H1 (cell line): ENCODE data around the gene CCSER2. TPM values are rescaled to one million over a fixed set of nuclear protein-coding genes. Genes with fewer than 3 reads are reported as not detected.

Experiments
- BRCA1 ChIP-seq: IDR thresholded peaks from 2 replicates; pipeline ENCODE4 v1.6.1; 2012; ENCODE audit warnings: low read depth, low read length, improper control_type of control experiment
- CBX5 ChIP-seq: fragments of 300-800, 300-1000 bp; sonication (generic); IDR thresholded peaks from 2 replicates; pipeline ENCODE4 v1.7.1; 2016; ENCODE audit warnings: antibody characterized with exemption, low read length, low read depth
- CEBPB ChIP-seq: IDR thresholded peaks from 2 replicates; pipeline ENCODE4 v1.6.1; 2012; ENCODE audit warnings: low read depth, low read length
- CHD7 ChIP-seq: fragments of 300-600 bp; sonication (generic); IDR thresholded peaks from 2 replicates; pipeline ENCODE4 v1.7.1; 2012; ENCODE audit warnings: low read length, moderate library complexity, mild to moderate bottlenecking, inconsistent platforms; ENCODE audit not compliant: insufficient replicate concordance
- EP300 ChIP-seq, 2 experiments: IDR thresholded peaks; 1 replicate in 1 of 2; 2 replicates in 1 of 2; pipeline ENCODE4 v1.6.1; 2011 to 2012; ENCODE audit warnings: low read depth in 2 of 2, low read length in 2 of 2, mild to moderate bottlenecking in 2 of 2, borderline replicate concordance in 1 of 2, inconsistent platforms in 1 of 2, moderate library complexity in 1 of 2
- MAFK ChIP-seq: IDR thresholded peaks from 2 replicates; pipeline ENCODE4 v1.6.1; 2012; ENCODE audit warnings: low read depth, mild to moderate bottlenecking, improper control_type of control experiment, low read length
- NRF1 ChIP-seq: IDR thresholded peaks from 2 replicates; pipeline ENCODE4 v1.6.1; 2011; ENCODE audit warnings: mild to moderate bottlenecking, low read depth, low read length, improper control_type of control experiment
- RFX5 ChIP-seq: IDR thresholded peaks from 2 replicates; pipeline ENCODE4 v1.6.1; 2011; ENCODE audit warnings: low read depth, low read length, improper control_type of control experiment, borderline replicate concordance
- polyA plus RNA-seq, 7 experiments: library from polyadenylated mRNA; depleted of rRNA in 3 of 7; stranded (reverse) in 5 of 7; unstranded in 2 of 7; fragments of >200 nt in 5 of 7; fragments of 200-250 nt in 2 of 7; gene quantifications; 1 replicate in 5 of 7; 2 replicates in 1 of 7; 4 replicates in 1 of 7; pipeline versions ENCODE4 v1.2.1 to v1.2.3, GENCODE V29; 2011 to 2013; ENCODE audit warnings: missing spikeins in 2 of 7, mixed read lengths in 2 of 7
- total RNA-seq: library from RNA; stranded (reverse); fragmentation: NEBNext Ultra II Directional; extraction: Animal tissue kit (Norgen Biotek cat#: 25700); gene quantifications from 2 replicates; pipeline ENCODE4 v1.2.1, GENCODE V29; 2021

The CCSER2 gene
- total and polyA plus RNA-seq, 2 of the 8 experiments (the other 6 are each of a cell fraction or from before 2014, with no cell fraction given), result 6.9 to 30.5 TPM

DNA sequence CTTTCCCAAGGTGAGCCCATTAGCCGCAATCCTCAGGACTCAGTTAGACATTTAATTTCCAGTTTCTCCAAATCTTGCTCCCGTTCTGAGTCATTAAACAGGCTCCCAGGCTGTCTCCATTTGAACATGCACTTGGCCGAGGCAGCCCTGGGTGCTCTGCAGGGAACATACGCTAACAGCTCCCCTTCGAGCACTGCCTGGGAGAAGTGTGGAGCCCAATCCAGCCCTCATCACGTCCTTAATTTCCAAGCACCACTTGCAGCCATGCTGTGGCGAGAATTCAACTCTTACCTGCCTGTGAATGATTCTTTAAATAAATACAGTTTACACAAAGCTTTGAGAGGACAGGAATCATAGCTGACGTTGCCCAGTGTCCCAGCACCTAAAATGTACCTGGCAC, 218.2 kb downstream of the CCSER2 start (continued):
- TF ChIP-seq CHD7 (no peak), RFX5 (no peak), CEBPB (no peak), CBX5 (no peak), EP300 (IDR thresholded peaks at IDR 0.05; ENCODE audit: borderline replicate concordance in 1 of 2, low read depth in 2 of 2, low read length in 2 of 2) (no peak), NRF1 (no peak), MAFK (no peak), BRCA1 (no peak)
